ENCODE data around the gene AGO4.

DNA sequence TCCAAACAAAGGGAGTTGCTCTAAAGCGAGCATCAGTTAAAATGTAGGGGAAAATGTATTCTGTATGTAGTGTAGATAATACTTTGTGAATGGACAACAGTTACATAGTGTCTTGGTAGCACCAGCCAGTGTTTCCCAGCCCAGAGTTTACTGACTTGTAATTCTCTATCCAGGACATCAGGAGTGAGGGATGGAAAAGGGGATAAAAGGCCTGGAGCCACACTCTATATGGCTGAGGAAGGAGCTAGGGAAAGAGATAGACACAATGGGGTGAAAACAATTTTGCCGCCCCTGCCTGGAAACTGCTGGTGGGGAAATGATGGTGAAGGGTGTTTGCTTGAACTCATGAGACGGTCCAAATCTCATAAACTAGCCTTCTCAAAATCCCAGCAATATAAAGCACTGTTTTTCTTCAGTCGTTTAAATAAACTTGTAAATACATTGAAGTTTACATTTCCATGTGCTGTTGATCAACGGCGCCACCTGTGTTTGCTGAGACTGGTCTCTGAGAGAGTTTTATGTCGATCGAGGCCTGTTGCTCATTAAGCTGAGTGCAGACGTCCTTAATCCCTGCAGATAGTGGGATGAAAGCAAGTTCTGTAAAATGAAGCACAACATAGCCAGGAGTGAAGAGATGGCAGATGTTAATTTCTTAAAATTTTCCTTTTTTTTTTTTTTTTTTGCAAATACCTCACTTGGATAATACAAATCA, 47.3 kb downstream of the AGO4 start:
- no peak for TF ChIP-seq TAF1 (conservative IDR thresholded peaks at IDR 0.05)
- TF ChIP-seq, protein P1, sequence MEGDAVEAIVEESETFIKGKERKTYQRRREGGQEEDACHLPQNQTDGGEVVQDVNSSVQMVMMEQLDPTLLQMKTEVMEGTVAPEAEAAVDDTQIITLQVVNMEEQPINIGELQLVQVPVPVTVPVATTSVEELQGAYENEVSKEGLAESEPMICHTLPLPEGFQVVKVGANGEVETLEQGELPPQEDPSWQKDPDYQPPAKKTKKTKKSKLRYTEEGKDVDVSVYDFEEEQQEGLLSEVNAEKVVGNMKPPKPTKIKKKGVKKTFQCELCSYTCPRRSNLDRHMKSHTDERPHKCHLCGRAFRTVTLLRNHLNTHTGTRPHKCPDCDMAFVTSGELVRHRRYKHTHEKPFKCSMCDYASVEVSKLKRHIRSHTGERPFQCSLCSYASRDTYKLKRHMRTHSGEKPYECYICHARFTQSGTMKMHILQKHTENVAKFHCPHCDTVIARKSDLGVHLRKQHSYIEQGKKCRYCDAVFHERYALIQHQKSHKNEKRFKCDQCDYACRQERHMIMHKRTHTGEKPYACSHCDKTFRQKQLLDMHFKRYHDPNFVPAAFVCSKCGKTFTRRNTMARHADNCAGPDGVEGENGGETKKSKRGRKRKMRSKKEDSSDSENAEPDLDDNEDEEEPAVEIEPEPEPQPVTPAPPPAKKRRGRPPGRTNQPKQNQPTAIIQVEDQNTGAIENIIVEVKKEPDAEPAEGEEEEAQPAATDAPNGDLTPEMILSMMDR (IDR thresholded peaks at IDR 0.05; ENCODE audit: low read depth, low read length, missing input control): no peak
- TF ChIP-seq, protein P2, sequence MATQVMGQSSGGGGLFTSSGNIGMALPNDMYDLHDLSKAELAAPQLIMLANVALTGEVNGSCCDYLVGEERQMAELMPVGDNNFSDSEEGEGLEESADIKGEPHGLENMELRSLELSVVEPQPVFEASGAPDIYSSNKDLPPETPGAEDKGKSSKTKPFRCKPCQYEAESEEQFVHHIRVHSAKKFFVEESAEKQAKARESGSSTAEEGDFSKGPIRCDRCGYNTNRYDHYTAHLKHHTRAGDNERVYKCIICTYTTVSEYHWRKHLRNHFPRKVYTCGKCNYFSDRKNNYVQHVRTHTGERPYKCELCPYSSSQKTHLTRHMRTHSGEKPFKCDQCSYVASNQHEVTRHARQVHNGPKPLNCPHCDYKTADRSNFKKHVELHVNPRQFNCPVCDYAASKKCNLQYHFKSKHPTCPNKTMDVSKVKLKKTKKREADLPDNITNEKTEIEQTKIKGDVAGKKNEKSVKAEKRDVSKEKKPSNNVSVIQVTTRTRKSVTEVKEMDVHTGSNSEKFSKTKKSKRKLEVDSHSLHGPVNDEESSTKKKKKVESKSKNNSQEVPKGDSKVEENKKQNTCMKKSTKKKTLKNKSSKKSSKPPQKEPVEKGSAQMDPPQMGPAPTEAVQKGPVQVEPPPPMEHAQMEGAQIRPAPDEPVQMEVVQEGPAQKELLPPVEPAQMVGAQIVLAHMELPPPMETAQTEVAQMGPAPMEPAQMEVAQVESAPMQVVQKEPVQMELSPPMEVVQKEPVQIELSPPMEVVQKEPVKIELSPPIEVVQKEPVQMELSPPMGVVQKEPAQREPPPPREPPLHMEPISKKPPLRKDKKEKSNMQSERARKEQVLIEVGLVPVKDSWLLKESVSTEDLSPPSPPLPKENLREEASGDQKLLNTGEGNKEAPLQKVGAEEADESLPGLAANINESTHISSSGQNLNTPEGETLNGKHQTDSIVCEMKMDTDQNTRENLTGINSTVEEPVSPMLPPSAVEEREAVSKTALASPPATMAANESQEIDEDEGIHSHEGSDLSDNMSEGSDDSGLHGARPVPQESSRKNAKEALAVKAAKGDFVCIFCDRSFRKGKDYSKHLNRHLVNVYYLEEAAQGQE (IDR thresholded peaks at IDR 0.05): no peak
- TF ChIP-seq JUND (IDR thresholded peaks at IDR 0.05): no peak
- no peak for TF ChIP-seq RXRA (IDR thresholded peaks at IDR 0.05)
- no peak for TF ChIP-seq SP1 (IDR thresholded peaks at IDR 0.05)
- TF ChIP-seq RAD21 (IDR thresholded peaks at IDR 0.05): no peak
- TF ChIP-seq, protein P3, sequence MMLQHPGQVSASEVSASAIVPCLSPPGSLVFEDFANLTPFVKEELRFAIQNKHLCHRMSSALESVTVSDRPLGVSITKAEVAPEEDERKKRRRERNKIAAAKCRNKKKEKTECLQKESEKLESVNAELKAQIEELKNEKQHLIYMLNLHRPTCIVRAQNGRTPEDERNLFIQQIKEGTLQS (IDR thresholded peaks at IDR 0.05): no peak
- TF ChIP-seq, protein P4, sequence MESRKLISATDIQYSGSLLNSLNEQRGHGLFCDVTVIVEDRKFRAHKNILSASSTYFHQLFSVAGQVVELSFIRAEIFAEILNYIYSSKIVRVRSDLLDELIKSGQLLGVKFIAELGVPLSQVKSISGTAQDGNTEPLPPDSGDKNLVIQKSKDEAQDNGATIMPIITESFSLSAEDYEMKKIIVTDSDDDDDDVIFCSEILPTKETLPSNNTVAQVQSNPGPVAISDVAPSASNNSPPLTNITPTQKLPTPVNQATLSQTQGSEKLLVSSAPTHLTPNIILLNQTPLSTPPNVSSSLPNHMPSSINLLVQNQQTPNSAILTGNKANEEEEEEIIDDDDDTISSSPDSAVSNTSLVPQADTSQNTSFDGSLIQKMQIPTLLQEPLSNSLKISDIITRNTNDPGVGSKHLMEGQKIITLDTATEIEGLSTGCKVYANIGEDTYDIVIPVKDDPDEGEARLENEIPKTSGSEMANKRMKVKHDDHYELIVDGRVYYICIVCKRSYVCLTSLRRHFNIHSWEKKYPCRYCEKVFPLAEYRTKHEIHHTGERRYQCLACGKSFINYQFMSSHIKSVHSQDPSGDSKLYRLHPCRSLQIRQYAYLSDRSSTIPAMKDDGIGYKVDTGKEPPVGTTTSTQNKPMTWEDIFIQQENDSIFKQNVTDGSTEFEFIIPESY (IDR thresholded peaks at IDR 0.05): no peak
- TF ChIP-seq YY1 (IDR thresholded peaks at IDR 0.05): no peak
- TF ChIP-seq, protein P5, sequence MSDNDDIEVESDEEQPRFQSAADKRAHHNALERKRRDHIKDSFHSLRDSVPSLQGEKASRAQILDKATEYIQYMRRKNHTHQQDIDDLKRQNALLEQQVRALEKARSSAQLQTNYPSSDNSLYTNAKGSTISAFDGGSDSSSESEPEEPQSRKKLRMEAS (IDR thresholded peaks at IDR 0.05): no peak
- no peak for TF ChIP-seq EGR1 (IDR thresholded peaks at IDR 0.05; ENCODE audit: low read depth in 2 of 2)
- no peak for TF ChIP-seq FOXA1 (IDR thresholded peaks at IDR 0.05)
